Gastroesophageal sphincter (tissue), 4 donors: ENCODE data around the gene ANKRD31. TPM values are rescaled to one million over a fixed set of nuclear protein-coding genes. Genes with fewer than 3 reads are reported as not detected.

Experiments
- ATAC-seq: fragments of 150-250 bp; one replicate; pipeline ENCODE4 v1.9.1; 2016; ENCODE audit warnings: mild to moderate bottlenecking, moderate library complexity
- H3K27ac ChIP-seq, 4 donors: fragments of 200-600 bp; sonication (generic) in 3 of 4; 1 replicate in 3 of 4; 2 replicates in 1 of 4; pipeline ENCODE4 v1.5.1; 2016 to 2019
- H3K27me3 ChIP-seq: fragments of 200-600 bp; sonication (generic); one replicate; pipeline ENCODE4 v1.5.1; 2019
- H3K36me3 ChIP-seq, 2 donors: fragments of 200-600 bp; sonication (generic); one replicate each; pipeline ENCODE4 v1.5.1; 2019; ENCODE audit warnings: control low read depth in 1 of 2
- H3K4me1 ChIP-seq, 3 donors: fragments of 200-600 bp; sonication (generic); 1 replicate in 2 of 3; 2 replicates in 1 of 3; pipeline ENCODE4 v1.5.1; 2016 to 2019; ENCODE audit warnings: control low read depth in 2 of 3
- H3K4me3 ChIP-seq, 2 donors: fragments of 200-600 bp; sonication (generic); one replicate each; pipeline ENCODE4 v1.5.1; 2019; ENCODE audit warnings: mild to moderate bottlenecking in 1 of 2, moderate library complexity in 1 of 2
- H3K9me3 ChIP-seq, 3 donors: fragments of 200-600 bp; sonication (generic); one replicate each; pipeline ENCODE4 v1.5.1; 2017 to 2019; ENCODE audit warnings: control low read depth in 2 of 3
- CTCF ChIP-seq, 4 experiments: fragments of 200-600 bp in 2 of 4; fragments of 450-650 bp in 2 of 4; sonication (generic) in 1 of 4; IDR thresholded peaks; one replicate each; pipeline ENCODE4 v1.5.1; 2017 to 2019; ENCODE audit warnings: antibody characterized with exemption in 4 of 4, mild to moderate bottlenecking in 2 of 4, moderate library complexity in 2 of 4
- EP300 ChIP-seq: sonication (generic); formaldehyde crosslinking; IDR thresholded peaks from one replicate; pipeline ENCODE4 v1.6.1; 2017; ENCODE audit warnings: antibody characterized with exemption, mild to moderate bottlenecking
- POLR2A ChIP-seq, 2 donors: fragments of 450-650 bp; IDR thresholded peaks; one replicate each; pipeline ENCODE4 v1.6.1; 2017; ENCODE audit warnings: antibody characterized with exemption in 2 of 2, mild to moderate bottlenecking in 2 of 2, moderate library complexity in 1 of 2
- POLR2AphosphoS5 ChIP-seq: sonication (generic); formaldehyde crosslinking; IDR thresholded peaks from one replicate; pipeline ENCODE4 v1.6.1; 2017; ENCODE audit warnings: antibody characterized with exemption
- WGBS, 2 donors: methylation state at CpG; one replicate each; pipeline ENCODE4 v1.1.5; 2018; ENCODE audit warnings: low coverage in 1 of 2; 5-methylcytosine and 5-hydroxymethylcytosine counted together
- total RNA-seq, 4 donors: library from RNA; depleted of rRNA; stranded (reverse); fragments of >200 nt; gene quantifications; one replicate each; pipeline ENCODE4 v1.1.0, GENCODE V29; 2016

ANKRD31 gene
- total RNA-seq, 4 donors from 2014 or later, result 0.16 to 0.27 (median 0.23) TPM; not detected in 1

- WGBS, 2 donors, result 30 to 40% methylated on average over 1 to 3 of the region's 3 CpGs
- Histone ChIP-seq H3K4me3 (no peak overlapping the region), H3K9me3 (no peaks in the 10 kb centered on the region), H3K27ac (no peak overlapping the region), H3K4me1 (no peaks in the 10 kb centered on the region), H3K36me3 (peaks cover 0 to 12% of the 10 kb centered on the region in 2 donors), H3K27me3 (no peaks in the 10 kb centered on the region)
- ATAC-seq, result no peak
- TF ChIP-seq POLR2AphosphoS5 (no peak), EP300 (no peak), CTCF (IDR thresholded peaks at IDR 0.05) (no peak), POLR2A (IDR thresholded peaks at IDR 0.05) (no peak)
Observed at GRCh38 chr5:75031366-75031765, 205.3 kb downstream of the ANKRD31 start.

- Histone ChIP-seq H3K9me3 (no peaks in the 10 kb centered on the region), H3K4me1 (no peaks in the 10 kb centered on the region), H3K27me3 (no peaks in the 10 kb centered on the region), H3K36me3 (no peaks in the 10 kb centered on the region), H3K4me3 (no peak overlapping the region), H3K27ac (no peak overlapping the region)
- no peak for ATAC-seq
- TF ChIP-seq POLR2AphosphoS5 (no peak), CTCF (IDR thresholded peaks at IDR 0.05) (no peak), EP300 (no peak), POLR2A (IDR thresholded peaks at IDR 0.05) (no peak)
- WGBS, 2 donors, result 74% methylated on average over 3 of the region's 3 CpGs; no CpG with 5 or more reads in 1 of the 2 donors
Observed at GRCh38 chr5:75028090-75028489, 208.6 kb downstream of the ANKRD31 start.

DNA sequence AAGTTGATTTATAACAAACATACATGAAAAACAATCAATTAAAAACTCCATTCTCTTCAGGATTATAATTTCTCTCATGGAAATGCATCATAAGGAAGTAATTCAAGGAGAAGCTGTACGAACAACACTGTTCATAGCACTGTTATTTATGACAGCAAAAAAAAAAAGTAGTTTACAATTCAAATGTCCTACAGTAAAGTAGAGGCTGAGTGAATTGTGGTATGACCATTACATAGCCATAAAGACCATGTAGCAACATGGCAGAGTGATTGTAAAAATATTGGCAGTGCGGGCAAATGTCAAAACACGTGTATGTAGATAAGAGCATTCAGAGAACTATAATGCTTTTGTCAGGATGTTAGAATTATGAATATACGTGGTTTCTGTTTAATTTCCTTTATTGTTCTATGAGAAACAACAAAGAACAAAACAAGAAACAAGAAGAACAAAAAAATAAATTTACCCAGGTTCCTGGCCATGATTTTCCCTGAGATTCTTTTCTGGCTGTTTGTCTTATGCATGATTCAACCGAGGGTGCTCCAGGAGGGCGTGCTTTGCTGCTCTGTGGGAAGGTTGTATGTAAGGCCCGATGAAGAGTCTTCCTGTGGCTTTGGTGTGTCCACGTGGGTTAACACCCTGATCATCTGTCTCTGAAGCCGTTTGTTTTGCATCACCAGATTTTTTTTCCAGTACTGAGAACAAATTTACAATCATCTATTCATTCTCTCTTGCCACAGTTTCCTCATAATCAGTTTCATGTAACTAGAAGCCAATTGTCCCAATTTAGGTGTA lies 213.1 kb downstream of the ANKRD31 start:
- Histone ChIP-seq H3K36me3 (no peaks in the 10 kb centered on the region), H3K9me3 (no peaks in the 10 kb centered on the region), H3K27ac (no peak overlapping the region), H3K4me3 (no peak overlapping the region), H3K4me1 (no peaks in the 10 kb centered on the region), H3K27me3 (no peaks in the 10 kb centered on the region)
- ATAC-seq, result no peak
- WGBS, 2 donors, result 70 to 78% methylated on average over 9 of the region's 9 CpGs
- TF ChIP-seq CTCF (IDR thresholded peaks at IDR 0.05), result no peak
- TF ChIP-seq POLR2A (IDR thresholded peaks at IDR 0.05), result no peak

GRCh38 chr5:75021800-75022199 lies 214.9 kb downstream of the ANKRD31 start:
- Histone ChIP-seq H3K27me3 (no peaks in the 10 kb centered on the region), H3K27ac (no peak overlapping the region), H3K36me3 (no peaks in the 10 kb centered on the region), H3K4me1 (no peaks in the 10 kb centered on the region), H3K9me3 (no peaks in the 10 kb centered on the region), H3K4me3 (no peak overlapping the region)
- TF ChIP-seq EP300 (no peak), CTCF (IDR thresholded peaks at IDR 0.05) (no peak), POLR2A (IDR thresholded peaks at IDR 0.05) (no peak), POLR2AphosphoS5 (no peak)
- no peak for ATAC-seq
- 68 to 76% methylated on average over 3 to 4 of the region's 4 CpGs for WGBS, 2 donors

GRCh38 chr5:75021219-75021618 lies 215.5 kb downstream of the ANKRD31 start:
- Histone ChIP-seq H3K4me3 (no peak overlapping the region), H3K27ac (no peak overlapping the region), H3K4me1 (no peaks in the 10 kb centered on the region), H3K9me3 (no peaks in the 10 kb centered on the region), H3K27me3 (no peaks in the 10 kb centered on the region), H3K36me3 (no peaks in the 10 kb centered on the region)
- TF ChIP-seq POLR2AphosphoS5 (no peak), POLR2A (IDR thresholded peaks at IDR 0.05) (no peak), EP300 (no peak), CTCF (IDR thresholded peaks at IDR 0.05) (no peak)
- no peak for ATAC-seq
- WGBS, 2 donors, result 57% methylated on average over 3 of the region's 3 CpGs; no CpG with 5 or more reads in 1 of the 2 donors
